B cell (primary cell): ENCODE data around the gene SMPD3. TPM values are rescaled to one million over a fixed set of nuclear protein-coding genes. Genes with fewer than 3 reads are reported as not detected.

ENCODE experiments used
- ATAC-seq: fragments of 200-7000 bp; cut with Tn5 transposase; one replicate; pipeline ENCODE4 v1.10.0; 2021; ENCODE audit warnings: low read depth, mild to moderate bottlenecking, moderate number of reproducible peaks, moderate library complexity
- CTCF ChIA-PET: fragments of 350-600 bp; sonication (Branson Sonifier 250); formaldehyde crosslinking; loops from one replicate; lab custom pipeline; 2021; ENCODE audit warnings: antibody characterized with exemption, inconsistent platforms; lab: Charles Lee
- POLR2A ChIA-PET: fragments of 350-600 bp; sonication (Branson Sonifier 250); formaldehyde crosslinking; loops from one replicate; lab custom pipeline; 2021; ENCODE audit warnings: antibody characterized with exemption; lab: Charles Lee
- DNase-seq: peaks from one replicate; pipeline ENCODE4 v3.0.0; 2013
- H2AFZ ChIP-seq: 2 replicates; pipeline ENCODE4 v1.6.1; 2012; ENCODE audit warnings: mild to moderate bottlenecking, low read depth, low read length; ENCODE audit not compliant: insufficient read depth, poor library complexity, severe bottlenecking
- H3K27ac ChIP-seq, 2 donors: 1 replicate in 1 of 2; 2 replicates in 1 of 2; pipeline ENCODE4 v1.5.1; 2012 to 2013; ENCODE audit warnings: low read length in 2 of 2, mild to moderate bottlenecking in 2 of 2, moderate library complexity in 1 of 2
- H3K27me3 ChIP-seq, 4 experiments: fragments of 200-600 bp in 1 of 4; sonication (generic) in 1 of 4; replicated peaks in 1 of 4; 1 replicate in 2 of 4; 2 replicates in 2 of 4; pipeline versions ENCODE4 v1.6.1 to v1.7.0; 2013 to 2016; ENCODE audit warnings: low read length in 3 of 4, mild to moderate bottlenecking in 2 of 4, mixed read lengths in 1 of 4, moderate library complexity in 1 of 4; ENCODE audit not compliant: insufficient read depth in 4 of 4, control insufficient read depth in 3 of 4; ENCODE audit errors: control extremely low read depth in 1 of 4
- H3K36me3 ChIP-seq, 2 experiments: replicated peaks in 1 of 2; 1 replicate in 1 of 2; 2 replicates in 1 of 2; pipeline versions ENCODE4 v1.6.1 to v1.7.1; 2013; ENCODE audit warnings: low read length in 1 of 2; ENCODE audit not compliant: insufficient read depth in 2 of 2, control insufficient read depth in 1 of 2; ENCODE audit errors: control extremely low read depth in 1 of 2, extremely low read depth in 1 of 2
- H3K4me1 ChIP-seq, 2 donors: fragments of 200-600 bp in 1 of 2; sonication (generic) in 1 of 2; 1 replicate in 1 of 2; 2 replicates in 1 of 2; pipeline versions ENCODE4 v1.5.1 to v1.6.1; 2013 to 2017; ENCODE audit warnings: low read length in 2 of 2; ENCODE audit not compliant: control insufficient read depth in 2 of 2, insufficient read depth in 2 of 2
- H3K4me2 ChIP-seq: replicated peaks from 2 replicates; pipeline ENCODE3; 2012; ENCODE audit warnings: mild to moderate bottlenecking, low read depth, low read length; ENCODE audit not compliant: poor library complexity, severe bottlenecking
- H3K4me3 ChIP-seq, 5 experiments: fragments of 200-600 bp in 1 of 5; sonication (generic) in 1 of 5; 1 replicate in 3 of 5; 2 replicates in 2 of 5; pipeline versions ENCODE4 v1.5.1 to v1.7.0; 2011 to 2016; ENCODE audit warnings: low read length in 4 of 5, mild to moderate bottlenecking in 4 of 5, low read depth in 2 of 5, control low read depth in 1 of 5, moderate library complexity in 1 of 5; ENCODE audit not compliant: insufficient read depth in 1 of 5; ENCODE audit errors: control extremely low read depth in 1 of 5, extremely low read depth in 1 of 5
- H3K79me2 ChIP-seq: fragments of 200-600 bp; sonication (generic); one replicate; pipeline ENCODE4 v1.6.0; 2016; ENCODE audit warnings: low read length; ENCODE audit not compliant: control insufficient read depth, insufficient read depth
- H3K9ac ChIP-seq: fragments of 200-600 bp; sonication (generic); 2 replicates; pipeline ENCODE4 v1.6.1; 2017; ENCODE audit warnings: mild to moderate bottlenecking, low read length, moderate library complexity
- H3K9me3 ChIP-seq, 3 donors: one replicate each; pipeline versions ENCODE4 v1.6.1 to v1.7.1; 2013; ENCODE audit warnings: low read length in 2 of 3; ENCODE audit not compliant: control insufficient read depth in 2 of 3, insufficient read depth in 1 of 3; ENCODE audit errors: control extremely low read depth in 1 of 3
- H4K20me1 ChIP-seq: 2 replicates; pipeline ENCODE4 v1.6.0; 2012; ENCODE audit warnings: mild to moderate bottlenecking, low read length; ENCODE audit not compliant: insufficient read depth, control insufficient read depth, poor library complexity, severe bottlenecking
- H3K27ac Mint-ChIP-seq: one replicate; pipeline ENCODE4 v1.8.0; 2021; ENCODE audit warnings: mixed read lengths
- H3K27me3 Mint-ChIP-seq: one replicate; pipeline ENCODE4 v1.8.0; 2021; ENCODE audit warnings: mixed read lengths
- H3K4me1 Mint-ChIP-seq: one replicate; pipeline ENCODE4 v1.8.0; 2021; ENCODE audit warnings: mixed read lengths
- H3K4me3 Mint-ChIP-seq: one replicate; pipeline ENCODE4 v1.8.0; 2021; ENCODE audit warnings: mixed read lengths
- H3K9me3 Mint-ChIP-seq: one replicate; pipeline ENCODE4 v1.8.0; 2022; ENCODE audit warnings: mixed read lengths; ENCODE audit not compliant: insufficient read depth
- EZH2 ChIP-seq: IDR thresholded peaks from 2 replicates; pipeline ENCODE4 v1.6.1; 2012; ENCODE audit warnings: borderline replicate concordance, low read depth, mild to moderate bottlenecking, moderate library complexity, low read length; ENCODE audit not compliant: insufficient read depth, poor library complexity, severe bottlenecking
- WGBS: methylation state at CpG from one replicate; pipeline ENCODE4 v1.1.5; 2013; ENCODE audit warnings: missing lambda C conversion rate; ENCODE audit not compliant: insufficient coverage; 5-methylcytosine and 5-hydroxymethylcytosine counted together
- intact Hi-C: fragments of 100-400 bp; cut with micrococcal nuclease; formaldehyde crosslinking; loops from one replicate; pipeline ENCODE4 v1.10.0; 2022
- polyA plus RNA-seq: library from polyadenylated mRNA; depleted of rRNA; stranded (reverse); fragments of >200 nt; gene quantifications from 2 replicates; pipeline ENCODE4 v1.2.3, GENCODE V29; 2012
- total RNA-seq, 2 donors: library from RNA; stranded (reverse); fragments of 120-200 nt in 1 of 2; gene quantifications; 1 replicate in 1 of 2; 2 replicates in 1 of 2; pipeline versions ENCODE4 v1.2.3 to v1.2.4, GENCODE V29; 2013 to 2022
- TF ChIP-seq, protein P1 (sequence below): fragments of 200-600 bp; IDR thresholded peaks from one replicate; pipeline ENCODE4 v1.8.0; 2022; ENCODE audit warnings: antibody characterized with exemption, mild to moderate bottlenecking

Gene SMPD3
- total and polyA plus RNA-seq, 2 donors (not counting 1 experiment from before 2014, with no cell fraction given) = 1.2 to 2.8 TPM

- TF ChIP-seq EZH2 = no peak
- TF ChIP-seq, protein P1, sequence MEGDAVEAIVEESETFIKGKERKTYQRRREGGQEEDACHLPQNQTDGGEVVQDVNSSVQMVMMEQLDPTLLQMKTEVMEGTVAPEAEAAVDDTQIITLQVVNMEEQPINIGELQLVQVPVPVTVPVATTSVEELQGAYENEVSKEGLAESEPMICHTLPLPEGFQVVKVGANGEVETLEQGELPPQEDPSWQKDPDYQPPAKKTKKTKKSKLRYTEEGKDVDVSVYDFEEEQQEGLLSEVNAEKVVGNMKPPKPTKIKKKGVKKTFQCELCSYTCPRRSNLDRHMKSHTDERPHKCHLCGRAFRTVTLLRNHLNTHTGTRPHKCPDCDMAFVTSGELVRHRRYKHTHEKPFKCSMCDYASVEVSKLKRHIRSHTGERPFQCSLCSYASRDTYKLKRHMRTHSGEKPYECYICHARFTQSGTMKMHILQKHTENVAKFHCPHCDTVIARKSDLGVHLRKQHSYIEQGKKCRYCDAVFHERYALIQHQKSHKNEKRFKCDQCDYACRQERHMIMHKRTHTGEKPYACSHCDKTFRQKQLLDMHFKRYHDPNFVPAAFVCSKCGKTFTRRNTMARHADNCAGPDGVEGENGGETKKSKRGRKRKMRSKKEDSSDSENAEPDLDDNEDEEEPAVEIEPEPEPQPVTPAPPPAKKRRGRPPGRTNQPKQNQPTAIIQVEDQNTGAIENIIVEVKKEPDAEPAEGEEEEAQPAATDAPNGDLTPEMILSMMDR = no peak
- Histone ChIP-seq H3K27ac (peak overlapping the region in 1 of 2 donors; percentile 46), H3K4me3 (no peak overlapping the region), H3K9me3 (no peaks in the 10 kb centered on the region), H3K9ac (no peak overlapping the region), H3K36me3 (no peaks in the 10 kb centered on the region), H3K4me1 (peaks cover 46 to 57% of the 10 kb centered on the region in 2 donors), H3K27me3 (no peaks in the 10 kb centered on the region), H2AFZ (no peak overlapping the region), H3K79me2 (no peaks in the 10 kb centered on the region), H3K4me2 (peak overlapping the region; percentile 54), H4K20me1 (no peaks in the 10 kb centered on the region)
- H3K4me3 Mint-ChIP-seq = peak overlapping the region; percentile 67
- no peaks in the 10 kb centered on the region for H3K9me3 Mint-ChIP-seq
- DNase-seq (peak; percentile 63), ATAC-seq (peak; percentile 48)
- H3K4me1 Mint-ChIP-seq = peaks cover 56% of the 10 kb centered on the region
- intact Hi-C loops = no loop called here
- 33% methylated on average over 12 of the region's 12 CpGs for WGBS
- ChIA-PET POLR2A (interaction anchor here (0.6 kb wide), 1 partner anchor 695 kb away, joined by 3 read pairs; no protein-coding TSS in a partner anchor), CTCF (interaction anchor here (0.7 to 1.9 kb wide), 4 partner anchors 12 to 365 kb away, joined by 3 to 9 read pairs (median 3); no protein-coding TSS in a partner anchor)
- H3K27me3 Mint-ChIP-seq = peaks cover 7% of the 10 kb centered on the region
- peak overlapping the region; percentile 76 for H3K27ac Mint-ChIP-seq
Measured at GRCh38 chr16:68368301-68368888, 79.9 kb downstream of the SMPD3 start.

DNA sequence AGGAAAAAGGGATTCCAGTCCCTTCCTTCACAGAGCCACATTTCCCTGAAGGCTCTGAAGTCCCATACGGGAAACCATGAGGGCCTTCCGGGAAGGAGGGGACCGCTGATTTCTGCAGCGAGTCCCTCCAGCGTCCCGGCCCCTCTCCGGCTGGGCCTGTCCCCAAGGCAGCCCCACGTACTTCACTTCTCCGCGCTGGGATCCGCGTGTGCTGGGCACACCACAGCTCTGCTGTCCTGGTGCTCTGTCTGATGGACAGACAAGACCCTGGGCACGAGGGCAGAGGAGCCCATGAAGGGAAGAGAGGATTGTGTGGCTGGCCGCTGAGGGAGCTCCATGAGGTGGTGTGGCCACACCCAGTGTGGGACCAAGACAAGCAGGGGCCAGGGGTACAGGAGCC is 80.4 kb downstream of the SMPD3 start:
- H3K27ac Mint-ChIP-seq = no peak overlapping the region
- WGBS = 93% methylated on average over 14 of the region's 14 CpGs

More for the DNA sequence above, 80.4 kb downstream of the SMPD3 start:
- Mint-ChIP-seq H3K27me3 (peaks cover 7% of the 10 kb centered on the region), H3K4me1 (peaks cover 56% of the 10 kb centered on the region), H3K4me3 (peak overlapping the region; percentile 21), H3K9me3 (no peaks in the 10 kb centered on the region)
- Histone ChIP-seq H4K20me1 (no peaks in the 10 kb centered on the region), H3K27ac (no peak overlapping the region), H3K4me3 (no peak overlapping the region), H3K9me3 (no peaks in the 10 kb centered on the region), H3K4me1 (peaks cover 46 to 57% of the 10 kb centered on the region in 2 donors), H3K27me3 (no peaks in the 10 kb centered on the region), H3K36me3 (no peaks in the 10 kb centered on the region), H2AFZ (no peak overlapping the region), H3K79me2 (no peaks in the 10 kb centered on the region), H3K9ac (no peak overlapping the region), H3K4me2 (peak overlapping the region; percentile 54)
- POLR2A ChIA-PET = interaction anchor here (0.6 kb wide), 1 partner anchor 694 kb away, joined by 3 read pairs; no protein-coding TSS in a partner anchor
- intact Hi-C loops = no loop called here
- no peak for TF ChIP-seq EZH2
- TF ChIP-seq, protein P1 = no peak
- CTCF ChIA-PET = interaction anchor here (1.9 kb wide), 1 partner anchor 142 kb away, joined by 9 read pairs; no protein-coding TSS in a partner anchor
- DNase-seq = no peak
- ATAC-seq = no peak
